HL-60 (cell line): ENCODE results near the gene KDM4C.

Experiments used
- DNase-seq, 2 experiments: peaks; one replicate each; pipeline ENCODE4 v3.0.0-alpha.2; 2010 to 2020; ENCODE audit warnings: low read depth in 1 of 2, low spot score in 1 of 2
- H3K27ac ChIP-seq: fragments of 250-450 bp; sonication (Bioruptor Pico); replicated peaks from 2 replicates; pipeline ENCODE4 v1.5.1; 2020; ENCODE audit warnings: mild to moderate bottlenecking, moderate library complexity
- H3K27me3 ChIP-seq: fragments of 250-450 bp; sonication (Bioruptor Pico); 2 replicates; pipeline ENCODE4 v1.5.1; 2021; ENCODE audit warnings: mild to moderate bottlenecking, moderate library complexity; ENCODE audit not compliant: insufficient read depth, poor library complexity, severe bottlenecking
- H3K4me3 ChIP-seq: replicated peaks from 2 replicates; pipeline ENCODE4 v1.5.1; 2011; ENCODE audit warnings: mild to moderate bottlenecking, control low read depth, low read length; ENCODE audit not compliant: insufficient read depth
- CTCF ChIP-seq: IDR thresholded peaks from one replicate; pipeline ENCODE4 v1.5.1; 2011; ENCODE audit warnings: low read length, control low read depth, inconsistent platforms; ENCODE audit not compliant: insufficient read depth
- GABPA ChIP-seq: IDR thresholded peaks from 2 replicates; pipeline ENCODE4 v1.6.1; 2012; ENCODE audit warnings: low read depth
- POLR2AphosphoS5 ChIP-seq: IDR thresholded peaks from 2 replicates; pipeline ENCODE4 v1.6.1; 2012; ENCODE audit warnings: low read depth
- REST ChIP-seq: IDR thresholded peaks from 2 replicates; pipeline ENCODE4 v1.6.1; 2012; ENCODE audit warnings: low read depth; ENCODE audit not compliant: insufficient replicate concordance
- SPI1 ChIP-seq: IDR thresholded peaks from 2 replicates; pipeline ENCODE4 v1.6.1; 2012; ENCODE audit warnings: low read depth, mild to moderate bottlenecking, borderline replicate concordance

The KDM4C gene

GRCh38 chr9:7161469-7161868 is 403.7 kb downstream of the KDM4C start:
- no peak overlapping the region for H3K27ac ChIP-seq
- H3K4me3 ChIP-seq: no peak overlapping the region
- DNase-seq: no peak
- H3K27me3 ChIP-seq: no peaks in the 10 kb centered on the region
- TF ChIP-seq CTCF (no peak), GABPA (no peak), POLR2AphosphoS5 (no peak), REST (no peak), SPI1 (no peak)

GRCh38 chr9:7163932-7164331 is 406.2 kb downstream of the KDM4C start:
- Histone ChIP-seq H3K27me3 (no peaks in the 10 kb centered on the region), H3K27ac (no peak overlapping the region), H3K4me3 (no peak overlapping the region)
- TF ChIP-seq SPI1 (no peak), POLR2AphosphoS5 (no peak), CTCF (no peak), REST (no peak), GABPA (no peak)
- DNase-seq: no peak

GRCh38 chr9:7164440-7165330 is 406.9 kb downstream of the KDM4C start:
- no peak for DNase-seq
- no peak for TF ChIP-seq GABPA
- TF ChIP-seq POLR2AphosphoS5: no peak
- no peak for TF ChIP-seq SPI1
- no peak for TF ChIP-seq CTCF
- TF ChIP-seq REST: no peak
- Histone ChIP-seq H3K27ac (no peak overlapping the region), H3K27me3 (no peaks in the 10 kb centered on the region), H3K4me3 (no peak overlapping the region)
